ENCODE results near the gene RSPH6A. TPM values are rescaled to one million over a fixed set of nuclear protein-coding genes. Genes with fewer than 3 reads are reported as not detected.

Gene RSPH6A
- total RNA-seq, 1 experiment from 2014 or later = 0.55 TPM

DNA sequence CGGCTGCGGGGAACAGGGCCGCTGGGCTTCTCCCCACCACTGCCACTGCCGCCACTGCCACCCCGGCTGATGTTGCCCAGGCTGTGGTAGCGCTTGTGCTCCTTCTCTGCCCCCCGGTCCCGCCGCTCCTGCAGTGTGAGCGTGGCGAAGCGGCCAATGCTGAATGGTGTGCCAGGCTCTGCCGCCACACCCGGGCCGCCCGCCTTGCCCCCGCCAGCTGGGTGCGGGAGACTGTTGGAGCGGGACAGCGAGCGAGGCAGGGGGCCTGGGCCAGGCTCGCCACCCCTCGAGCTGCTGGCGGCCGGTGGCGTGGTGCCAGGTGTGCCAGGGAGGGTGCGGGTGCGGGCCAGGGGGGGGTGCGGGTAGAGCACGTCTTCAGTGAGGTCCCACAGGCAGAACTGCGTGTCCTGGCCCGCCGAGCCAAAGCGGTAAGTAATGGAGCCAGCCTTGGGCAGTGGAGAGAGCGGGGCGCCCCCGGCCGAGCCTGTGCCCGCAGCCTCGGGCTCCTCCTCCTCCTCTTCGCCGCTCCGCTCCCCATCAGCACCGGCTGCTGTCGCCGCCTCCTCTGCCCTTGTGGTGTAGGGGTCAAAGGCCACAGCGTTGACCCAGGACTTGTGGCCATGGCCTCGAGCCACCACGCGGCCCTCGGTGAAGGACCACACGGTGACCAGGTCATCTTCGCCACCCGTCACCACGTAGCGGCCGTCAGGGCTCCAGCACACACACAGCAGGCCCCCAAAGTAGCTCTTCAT is 29.2 kb downstream of the RSPH6A start:
- no peak overlapping the region for H3K4me2 ChIP-seq (ENCODE audit: insufficient read depth, insufficient read length, low read length)
- no peak overlapping the region for H3K27ac Mint-ChIP-seq
- H3K79me1 ChIP-seq (ENCODE audit: insufficient read depth, low read depth, low read length, poor library complexity, severe bottlenecking) = peaks cover 2% of the 10 kb centered on the region
- H4K91ac ChIP-seq (ENCODE audit: insufficient read length, low read depth, low read length) = no peak overlapping the region
- no peak overlapping the region for H4K8ac ChIP-seq (replicated peaks; ENCODE audit: insufficient read length, low read depth, low read length)
- peaks cover 22 to 57% (median 52%) of the 10 kb centered on the region in 3 experiments for H3K36me3 Mint-ChIP-seq (ENCODE audit: insufficient read depth in 1 of 3, low read depth in 3 of 3)
- no peak overlapping the region for H3K27ac ChIP-seq (ENCODE audit: insufficient read length, low read depth, low read length)
- no CpG with 5 or more reads among the region's 57 CpGs for WGBS (ENCODE audit: extremely low coverage, insufficient read length, low lambda C conversion rate)
- H3K18ac ChIP-seq (ENCODE audit: insufficient read length, low read depth, low read length) = no peak overlapping the region
- H3K9me3 Mint-ChIP-seq = no peaks in the 10 kb centered on the region
- no peaks in the 10 kb centered on the region for H3K79me2 ChIP-seq (ENCODE audit: insufficient read depth, low read length)
- no peak overlapping the region for H4K5ac ChIP-seq (ENCODE audit: insufficient read length, low read depth, low read length)
- no peaks in the 10 kb centered on the region for H3K9me3 ChIP-seq (ENCODE audit: control insufficient read depth, low read depth, low read length)
- H3K14ac ChIP-seq (ENCODE audit: insufficient read depth, low read length) = no peak overlapping the region
- no peaks in the 10 kb centered on the region for H3K23me2 ChIP-seq (ENCODE audit: insufficient read length, low read depth, low read length, poor library complexity, severe bottlenecking)
- H2BK20ac ChIP-seq (ENCODE audit: low read depth, low read length, poor library complexity, severe bottlenecking) = no peak overlapping the region
- H4K20me1 ChIP-seq (ENCODE audit: control insufficient read depth, insufficient read depth, insufficient read length) = no peaks in the 10 kb centered on the region
- no peaks in the 10 kb centered on the region for H3K27me3 ChIP-seq (ENCODE audit: insufficient read depth, low read length)
- H3K4ac ChIP-seq (ENCODE audit: low read depth, low read length) = no peak overlapping the region
- TF ChIP-seq, protein P1, sequence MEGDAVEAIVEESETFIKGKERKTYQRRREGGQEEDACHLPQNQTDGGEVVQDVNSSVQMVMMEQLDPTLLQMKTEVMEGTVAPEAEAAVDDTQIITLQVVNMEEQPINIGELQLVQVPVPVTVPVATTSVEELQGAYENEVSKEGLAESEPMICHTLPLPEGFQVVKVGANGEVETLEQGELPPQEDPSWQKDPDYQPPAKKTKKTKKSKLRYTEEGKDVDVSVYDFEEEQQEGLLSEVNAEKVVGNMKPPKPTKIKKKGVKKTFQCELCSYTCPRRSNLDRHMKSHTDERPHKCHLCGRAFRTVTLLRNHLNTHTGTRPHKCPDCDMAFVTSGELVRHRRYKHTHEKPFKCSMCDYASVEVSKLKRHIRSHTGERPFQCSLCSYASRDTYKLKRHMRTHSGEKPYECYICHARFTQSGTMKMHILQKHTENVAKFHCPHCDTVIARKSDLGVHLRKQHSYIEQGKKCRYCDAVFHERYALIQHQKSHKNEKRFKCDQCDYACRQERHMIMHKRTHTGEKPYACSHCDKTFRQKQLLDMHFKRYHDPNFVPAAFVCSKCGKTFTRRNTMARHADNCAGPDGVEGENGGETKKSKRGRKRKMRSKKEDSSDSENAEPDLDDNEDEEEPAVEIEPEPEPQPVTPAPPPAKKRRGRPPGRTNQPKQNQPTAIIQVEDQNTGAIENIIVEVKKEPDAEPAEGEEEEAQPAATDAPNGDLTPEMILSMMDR (conservative IDR thresholded peaks at IDR 0.05) = no peak
- peaks cover 8 to 23% of the 10 kb centered on the region in 2 experiments for H3K4me1 Mint-ChIP-seq
- no peak overlapping the region for H2BK12ac ChIP-seq (ENCODE audit: insufficient read length, low read depth, low read length)
- no peak overlapping the region for H2BK5ac ChIP-seq (ENCODE audit: insufficient read length, low read length)
- no peak overlapping the region for H3K23ac ChIP-seq (ENCODE audit: insufficient read length, low read depth, low read length)
- peak overlapping the region in 1 of 2 experiments; percentile 35; a peak in 1 of 5 replicates for H3K4me3 Mint-ChIP-seq
- no peak overlapping the region for H3T11ph ChIP-seq (ENCODE audit: low read length)
- peaks cover 7% of the 10 kb centered on the region for H3K27me3 Mint-ChIP-seq (ENCODE audit: low read depth)
- no peak overlapping the region for H3K9ac ChIP-seq (ENCODE audit: extremely low read depth, insufficient read length, low read length)
- DNase-seq = no peak
- H2AFZ ChIP-seq (ENCODE audit: low read length) = no peak overlapping the region
- H2BK15ac ChIP-seq (ENCODE audit: low read depth, low read length) = no peak overlapping the region; the same call in 1 of the 2 replicates
- no peak overlapping the region for H2BK120ac ChIP-seq (ENCODE audit: low read depth, low read length, poor library complexity, severe bottlenecking)
- no peak overlapping the region for H3K56ac ChIP-seq (ENCODE audit: insufficient read length, low read depth, low read length)
- H3K4me1 ChIP-seq (ENCODE audit: insufficient read depth, low read length) = peaks cover 2% of the 10 kb centered on the region; the same call in 1 of the 2 replicates
- no peak overlapping the region for H2AK5ac ChIP-seq (ENCODE audit: insufficient read length, low read length)

Data from H9 (cell line).